Inferior parietal cortex (tissue), 1 donor: ENCODE measurements around the gene HOXA9.

ENCODE experiments used
- DNase-seq: peaks from one replicate; pipeline ENCODE4 v3.0.0-alpha.2; 2016; ENCODE audit errors: extremely low spot score

Gene HOXA9

GRCh38 chr7:27153526-27153925, 11.8 kb downstream of the HOXA9 start:
- DNase-seq = no peak

- DNase-seq = no peak
These were observed 12.4 kb downstream of the HOXA9 start for GRCh38 chr7:27152816-27153442.

GRCh38 chr7:27151931-27152815, 13.2 kb downstream of the HOXA9 start, which contains the start of gene HOXA3:
Gene HOXA3, minus strand, starts transcription at chr7:27152583. Its CDS starts 41,943 bp downstream, at chr7:27110640.
- no peak for DNase-seq

- DNase-seq = no peak
These were observed 13.9 kb downstream of the HOXA9 start for GRCh38 chr7:27151341-27151930.

DNA sequence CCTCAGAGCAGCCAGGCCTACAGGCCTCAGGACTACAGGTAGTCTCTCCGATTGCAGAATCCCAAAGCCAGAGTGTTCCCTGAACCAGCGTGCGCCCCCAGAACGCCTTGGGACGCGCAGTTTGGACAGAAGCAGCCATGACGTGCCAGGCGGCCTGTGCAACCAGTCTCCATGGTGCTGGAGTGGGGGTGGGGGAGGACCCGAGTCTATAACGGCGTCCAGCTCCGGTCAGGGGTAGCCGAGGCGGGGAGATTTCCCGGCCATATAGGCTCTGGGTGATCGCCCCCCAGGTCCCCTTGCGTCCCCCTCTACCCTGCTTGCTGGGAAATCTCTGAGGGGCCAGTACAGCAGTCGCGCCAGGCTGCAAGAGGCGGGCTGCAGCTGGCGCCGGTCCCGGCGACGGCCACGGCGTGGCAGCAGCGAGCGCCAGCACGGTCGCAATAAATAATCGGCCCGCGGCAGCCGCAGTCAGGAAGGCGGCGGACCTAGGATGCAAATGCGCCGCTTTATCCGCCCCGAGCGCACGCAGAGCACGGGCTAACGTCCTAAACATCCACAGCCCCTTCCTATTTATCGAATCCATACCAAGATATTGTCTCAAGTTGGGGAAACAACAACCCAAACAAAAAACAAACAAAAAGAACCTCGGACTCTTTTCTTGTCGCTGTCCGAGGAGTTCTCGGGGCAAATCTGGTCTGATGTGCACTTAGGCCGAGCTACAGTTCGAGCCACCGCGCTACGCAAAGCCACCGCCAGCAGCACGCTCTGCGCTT, 14.6 kb downstream of the HOXA9 start:
- no peak for DNase-seq

DNA sequence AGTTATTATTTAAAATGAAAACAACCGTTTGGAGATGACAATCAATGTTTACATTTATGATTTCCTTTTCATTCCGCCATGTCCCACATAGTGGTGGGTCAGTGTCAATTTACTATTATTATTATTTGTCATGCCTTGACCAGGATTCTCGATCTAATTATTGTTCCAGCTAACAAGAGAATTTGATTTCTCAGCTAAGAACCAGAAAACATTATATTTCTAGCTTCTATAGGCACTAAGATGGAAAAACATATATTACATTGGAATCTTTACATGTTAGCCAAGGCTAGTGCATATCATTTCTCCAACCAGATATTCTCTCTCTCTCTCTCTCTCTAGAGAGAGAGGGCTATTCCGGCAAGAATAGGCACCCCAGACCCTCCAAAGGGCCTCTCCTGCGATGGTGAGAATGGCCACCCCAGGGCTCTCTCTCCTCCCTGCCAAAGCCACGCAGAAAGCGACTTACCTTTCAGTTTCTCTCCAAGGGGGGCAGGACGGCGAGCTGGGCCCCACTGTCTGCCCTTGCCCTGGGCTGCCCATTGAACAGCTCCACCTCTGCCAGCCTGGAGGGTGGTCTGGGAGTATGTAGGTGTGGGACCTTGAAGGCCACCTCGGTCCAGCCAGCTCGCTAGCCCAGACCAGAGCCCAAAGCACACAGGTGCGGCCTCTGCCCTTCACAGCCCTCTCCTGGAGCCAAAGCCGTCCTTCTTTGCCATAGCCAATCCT, 15.3 kb downstream of the HOXA9 start:
- DNase-seq = no peak

DNA sequence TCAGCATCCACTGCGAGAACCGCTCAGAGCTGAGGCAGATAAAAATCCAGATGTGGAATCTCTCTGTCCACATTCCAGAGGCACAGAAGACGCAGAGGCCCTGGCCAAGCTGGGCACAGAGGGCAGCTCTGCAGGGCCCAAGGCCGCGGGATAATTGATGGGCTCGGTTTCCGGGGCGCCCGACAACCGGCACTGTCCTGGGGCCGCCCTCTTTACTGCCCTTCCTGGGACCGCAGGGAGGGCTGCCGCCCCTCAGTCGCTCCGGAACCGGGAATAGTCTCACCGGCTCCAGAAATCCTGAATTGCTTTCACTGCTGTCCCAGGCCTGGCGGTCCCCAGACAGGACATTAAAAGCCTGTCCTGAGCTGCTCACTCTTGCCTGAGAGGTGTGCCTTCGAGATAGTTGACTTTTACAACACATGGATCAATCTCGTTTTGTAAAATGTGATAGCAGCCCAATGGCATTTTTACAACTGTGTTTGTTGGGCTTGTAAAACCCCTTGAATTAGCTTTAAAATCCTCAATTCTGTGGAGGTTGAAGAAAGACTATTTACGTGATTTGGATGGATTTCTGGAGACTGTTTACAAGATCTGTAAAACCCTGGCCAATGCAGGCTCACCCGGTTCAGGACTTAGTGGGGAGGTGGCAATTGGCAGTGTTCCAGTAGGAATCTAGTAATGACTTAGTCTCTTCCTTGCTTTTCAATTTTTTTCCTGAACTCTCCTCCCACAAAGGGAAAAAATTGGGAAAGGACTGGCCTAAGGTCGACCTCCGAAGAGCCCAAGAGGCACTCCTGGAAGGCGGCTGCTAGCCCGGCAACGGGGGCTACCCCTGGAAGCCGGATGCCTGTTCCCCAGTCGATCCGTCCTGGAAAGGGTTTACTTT, 16.3 kb downstream of the HOXA9 start:
- DNase-seq = no peak

DNA sequence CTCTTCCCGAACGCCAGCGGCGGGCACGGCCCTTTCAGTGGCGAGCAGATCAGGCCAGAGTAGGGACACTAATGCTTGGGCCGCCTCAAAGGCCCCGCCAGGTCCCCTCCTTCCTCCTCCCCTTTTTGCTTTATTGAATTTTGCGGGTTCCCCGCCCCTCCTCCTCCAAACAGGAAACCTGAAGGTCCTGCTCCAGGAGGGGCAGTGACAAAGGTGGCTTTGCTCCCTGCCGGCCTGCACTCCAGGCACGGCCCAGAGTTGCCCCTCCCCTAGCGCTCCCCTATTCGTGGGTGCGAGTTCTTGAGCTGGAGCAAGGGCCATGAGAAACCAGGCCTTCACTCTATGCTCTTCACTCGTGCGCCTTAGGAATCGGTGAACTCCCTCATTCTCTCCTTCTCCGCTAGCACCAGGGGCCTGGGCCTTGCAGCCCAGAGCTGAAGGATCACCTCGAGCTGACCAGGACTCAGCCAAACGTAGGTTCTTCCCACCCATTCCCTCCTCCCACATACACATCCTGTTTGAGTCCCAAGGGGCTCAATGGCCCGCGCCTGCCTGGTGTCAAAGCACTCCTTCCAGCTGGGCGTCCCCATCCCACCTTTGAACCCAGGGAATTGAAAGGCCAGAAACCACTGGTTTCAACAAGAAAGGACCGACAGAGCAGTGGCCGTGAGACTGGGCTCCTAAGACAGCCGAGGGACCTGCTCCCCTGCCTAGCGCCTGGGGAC, 17.1 kb downstream of the HOXA9 start:
- no peak for DNase-seq

GRCh38 chr7:27147199-27148030, 17.9 kb downstream of the HOXA9 start, which contains the start of gene HOXA6:
Gene HOXA6, minus strand, starts transcription at chr7:27147774. Its CDS starts 25 bp downstream, at chr7:27147749.
- no peak for DNase-seq

GRCh38 chr7:27146491-27147198, 18.7 kb downstream of the HOXA9 start:
- DNase-seq = no peak

- no peak for DNase-seq
These were observed 19.4 kb downstream of the HOXA9 start for GRCh38 chr7:27145914-27146412.

GRCh38 chr7:27145165-27145913, 20.0 kb downstream of the HOXA9 start:
- no peak for DNase-seq

- DNase-seq = no peak
These were observed 20.6 kb downstream of the HOXA9 start for GRCh38 chr7:27144781-27145164.

DNA sequence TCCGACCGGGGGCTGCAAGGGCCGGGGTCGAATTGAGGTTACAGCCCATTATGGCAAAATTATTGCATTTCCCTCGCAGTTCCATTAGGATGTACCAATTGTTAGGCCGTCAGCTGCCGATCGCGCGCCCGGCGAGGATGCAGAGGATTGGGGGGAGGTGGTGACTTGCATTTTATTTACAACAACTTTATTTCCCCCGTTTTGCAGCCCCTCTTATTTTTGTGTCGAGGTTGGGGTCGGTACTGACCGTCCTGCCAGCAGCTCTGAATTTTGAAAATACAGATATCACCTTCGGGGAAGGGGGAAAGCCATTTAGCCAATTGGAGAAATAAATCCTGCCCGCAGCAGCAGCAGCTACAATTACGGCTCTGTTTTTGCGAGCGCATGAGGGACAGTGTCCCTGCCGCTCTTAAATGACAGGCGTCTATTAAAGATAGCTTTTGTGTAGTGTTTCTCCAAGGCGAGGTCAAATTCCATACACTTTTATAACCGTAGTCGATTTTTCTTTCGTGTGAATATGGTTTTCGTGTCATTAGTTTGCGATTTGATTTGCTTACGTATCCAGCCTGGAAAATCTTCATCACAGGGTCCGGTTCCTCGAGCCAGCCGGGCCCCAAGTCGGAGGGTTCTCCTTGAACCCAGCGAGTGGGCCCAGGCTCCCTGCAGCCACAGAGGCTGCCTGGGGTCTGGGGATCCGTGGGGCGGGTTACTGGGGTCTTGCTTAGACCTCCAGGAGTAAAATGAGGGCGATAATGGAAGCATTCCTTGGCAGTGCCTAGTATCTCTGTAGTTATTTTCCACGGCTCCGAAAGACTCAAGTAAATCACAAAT, 21.2 kb downstream of the HOXA9 start:
- no peak for DNase-seq

DNA sequence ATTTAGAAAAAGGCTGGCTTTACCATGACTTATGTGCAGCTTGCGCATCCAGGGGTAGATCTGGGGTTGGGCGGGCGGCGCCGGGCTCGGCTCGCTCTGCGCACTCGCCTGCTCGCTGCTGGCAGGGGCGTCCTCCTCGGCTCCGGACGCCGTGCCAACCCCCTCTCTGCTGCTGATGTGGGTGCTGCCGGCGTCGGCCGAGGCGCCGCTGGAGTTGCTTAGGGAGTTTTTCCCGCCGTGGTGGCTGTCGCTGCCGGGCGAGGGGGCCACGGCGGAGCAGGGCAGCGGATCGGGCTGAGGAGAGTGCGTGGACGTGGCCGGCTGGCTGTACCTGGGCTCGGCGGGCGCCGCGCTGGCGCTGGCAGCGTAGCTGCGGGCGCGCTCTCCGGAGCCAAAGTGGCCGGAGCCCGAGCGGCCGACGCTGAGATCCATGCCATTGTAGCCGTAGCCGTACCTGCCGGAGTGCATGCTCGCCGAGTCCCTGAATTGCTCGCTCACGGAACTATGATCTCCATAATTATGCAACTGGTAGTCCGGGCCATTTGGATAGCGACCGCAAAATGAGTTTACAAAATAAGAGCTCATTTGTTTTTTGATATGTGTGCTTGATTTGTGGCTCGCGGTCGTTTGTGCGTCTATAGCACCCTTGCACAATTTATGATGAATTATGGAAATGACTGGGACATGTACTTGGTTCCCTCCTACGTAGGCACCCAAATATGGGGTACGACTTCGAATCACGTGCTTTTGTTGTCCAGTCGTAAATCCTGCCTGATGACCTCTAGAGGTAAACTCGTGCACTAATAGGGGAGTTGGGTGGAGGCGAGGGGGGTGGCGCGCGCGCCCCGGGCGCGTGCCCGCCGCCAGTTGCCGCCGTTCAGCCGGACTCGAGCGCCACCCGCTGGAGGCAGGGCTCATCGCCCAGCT, 22.1 kb downstream of the HOXA9 start, which contains the start of gene HOXA5:
HOXA5 (minus strand) TSS at position 659 of the 927 bp plus-strand sequence; CDS start at position 585, 74 bp downstream.
- DNase-seq = no peak
